ENCODE data around the gene NSUN2.

Gene NSUN2

DNA sequence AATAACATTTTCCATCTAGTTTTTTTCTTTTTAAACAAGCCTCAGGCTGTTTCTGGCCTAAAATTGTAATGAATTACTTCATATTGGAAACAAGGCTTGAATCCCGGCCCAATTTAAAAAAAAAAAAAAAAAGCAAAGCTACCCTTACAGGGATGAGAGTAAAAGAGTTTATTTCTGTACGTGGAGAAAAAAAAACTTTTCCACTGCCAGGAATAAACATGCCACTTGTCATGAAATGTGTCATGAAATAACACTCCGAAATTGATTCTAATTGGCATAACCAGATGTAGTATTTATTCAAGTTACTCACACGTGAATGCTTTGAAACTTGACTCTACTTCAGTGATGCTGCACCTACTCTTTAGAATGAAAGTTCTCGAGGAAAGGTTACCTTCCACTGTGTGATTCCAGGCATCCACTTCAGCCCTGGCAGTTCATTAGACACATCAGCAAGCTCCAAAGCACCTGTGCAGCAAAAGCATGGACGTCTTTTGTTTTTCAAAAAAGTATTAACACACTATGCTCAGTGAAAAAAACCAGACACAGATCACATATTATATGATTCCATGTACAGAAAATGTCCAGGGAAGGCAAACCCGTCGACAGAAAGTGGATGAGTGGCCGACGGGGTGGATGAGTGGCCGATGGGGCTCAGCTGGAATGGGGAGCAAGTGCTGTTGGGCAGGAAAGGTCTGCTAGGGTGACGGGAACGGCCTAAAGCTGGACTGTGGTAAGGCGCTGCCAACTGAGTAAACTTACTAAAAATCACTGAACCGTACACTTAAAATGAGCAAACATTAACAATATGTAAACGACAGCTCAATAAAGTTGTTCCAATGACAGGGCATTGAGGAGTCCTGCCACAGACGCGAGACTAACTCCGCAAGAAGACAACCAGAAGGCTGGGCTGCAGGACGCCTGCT, 21.2 kb downstream of the NSUN2 start:
- Histone ChIP-seq H3K9me3 (ENCODE audit: low read length) (no peaks in the 10 kb centered on the region), H3K4me3 (ENCODE audit: low read length) (no peak overlapping the region), H3K4me1 (ENCODE audit: insufficient read depth, low read length) (no peaks in the 10 kb centered on the region), H3K36me3 (ENCODE audit: insufficient read depth, low read length) (peaks cover 88% of the 10 kb centered on the region), H2AFZ (ENCODE audit: low read depth, low read length) (no peak overlapping the region), H3K27me3 (ENCODE audit: insufficient read depth, low read length) (no peaks in the 10 kb centered on the region)

DNA sequence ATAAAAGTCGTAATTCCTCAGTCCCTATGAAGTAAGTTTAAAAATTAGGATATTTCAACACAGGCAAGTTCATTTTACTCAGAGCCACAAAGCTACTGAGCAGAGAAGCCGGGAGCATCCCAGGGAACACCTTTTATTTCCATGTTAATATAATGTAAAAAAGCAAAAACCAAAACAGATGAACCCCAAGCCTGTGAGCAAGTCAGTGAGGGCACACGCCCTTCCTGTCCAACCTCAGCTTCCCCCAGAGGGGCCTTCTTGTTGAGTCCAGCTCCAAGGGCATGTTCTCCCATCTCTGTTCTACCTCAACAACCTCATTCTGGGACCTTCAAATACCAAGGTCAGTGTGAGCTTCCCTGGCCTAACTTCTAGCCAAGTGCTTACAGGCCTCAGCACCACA, 24.8 kb downstream of the NSUN2 start:
- Histone ChIP-seq H3K4me3 (ENCODE audit: low read length) (no peak overlapping the region), H3K4me1 (ENCODE audit: insufficient read depth, low read length) (no peaks in the 10 kb centered on the region), H3K9me3 (ENCODE audit: low read length) (no peaks in the 10 kb centered on the region), H3K27me3 (ENCODE audit: insufficient read depth, low read length) (no peaks in the 10 kb centered on the region), H2AFZ (ENCODE audit: low read depth, low read length) (no peak overlapping the region), H3K36me3 (ENCODE audit: insufficient read depth, low read length) (peaks cover 89% of the 10 kb centered on the region)

DNA sequence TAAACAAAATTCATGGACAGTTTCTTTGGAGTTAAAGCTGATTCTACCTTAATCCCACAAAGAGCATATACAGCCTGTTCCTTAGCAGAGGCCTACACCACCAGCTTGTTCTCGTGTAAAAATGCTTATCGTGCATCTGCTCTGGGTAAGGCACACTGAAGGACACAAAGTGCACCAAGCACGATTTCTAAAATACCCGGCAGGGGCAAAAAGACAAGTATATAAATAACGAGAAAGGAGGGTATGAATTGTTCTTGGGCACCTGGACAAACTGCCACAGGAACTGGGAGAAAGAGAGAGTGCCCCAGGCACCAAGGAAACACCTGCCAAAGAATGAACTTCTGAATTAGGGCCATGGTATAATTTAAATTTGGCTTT, 25.3 kb downstream of the NSUN2 start:
- Histone ChIP-seq H3K27me3 (ENCODE audit: insufficient read depth, low read length) (no peaks in the 10 kb centered on the region), H3K4me3 (ENCODE audit: low read length) (no peak overlapping the region), H3K9me3 (ENCODE audit: low read length) (no peaks in the 10 kb centered on the region), H2AFZ (ENCODE audit: low read depth, low read length) (no peak overlapping the region), H3K4me1 (ENCODE audit: insufficient read depth, low read length) (no peaks in the 10 kb centered on the region), H3K36me3 (ENCODE audit: insufficient read depth, low read length) (peaks cover 89% of the 10 kb centered on the region)

DNA sequence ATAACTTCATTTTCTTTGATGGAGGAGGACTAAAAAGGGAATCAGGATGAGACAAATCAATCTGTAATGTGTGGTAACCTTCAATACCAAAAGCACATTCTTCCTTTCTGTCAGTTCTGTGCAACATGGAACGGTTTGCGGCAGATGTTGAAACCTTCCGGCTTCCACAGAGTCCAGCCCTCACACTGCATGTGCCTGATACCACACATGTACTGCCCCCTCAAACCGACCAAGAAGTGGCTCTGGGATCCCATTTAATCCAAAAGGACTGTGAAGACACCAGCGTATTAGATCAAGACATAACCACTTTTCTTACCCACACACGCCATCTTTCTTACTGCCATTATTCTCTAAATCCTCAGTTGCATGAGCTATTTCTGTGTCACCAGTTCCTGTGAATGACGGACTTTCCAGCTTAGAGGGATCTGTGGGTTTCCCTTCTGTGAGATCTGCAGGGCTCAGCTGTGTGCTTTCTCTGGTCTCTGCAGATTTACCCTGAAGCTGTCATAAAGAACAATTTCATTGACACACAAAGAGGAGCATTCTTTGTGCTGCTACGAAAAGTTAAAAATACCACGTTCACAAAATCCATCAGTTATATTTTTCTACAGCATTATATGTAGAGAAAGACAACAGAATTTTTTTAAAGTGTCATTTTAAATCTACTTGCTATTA, 25.8 kb downstream of the NSUN2 start:
- Histone ChIP-seq H3K4me3 (ENCODE audit: low read length) (no peak overlapping the region), H3K4me1 (ENCODE audit: insufficient read depth, low read length) (no peaks in the 10 kb centered on the region), H3K9me3 (ENCODE audit: low read length) (no peaks in the 10 kb centered on the region), H3K27me3 (ENCODE audit: insufficient read depth, low read length) (no peaks in the 10 kb centered on the region), H2AFZ (ENCODE audit: low read depth, low read length) (no peak overlapping the region), H3K36me3 (ENCODE audit: insufficient read depth, low read length) (peaks cover 89% of the 10 kb centered on the region)

DNA sequence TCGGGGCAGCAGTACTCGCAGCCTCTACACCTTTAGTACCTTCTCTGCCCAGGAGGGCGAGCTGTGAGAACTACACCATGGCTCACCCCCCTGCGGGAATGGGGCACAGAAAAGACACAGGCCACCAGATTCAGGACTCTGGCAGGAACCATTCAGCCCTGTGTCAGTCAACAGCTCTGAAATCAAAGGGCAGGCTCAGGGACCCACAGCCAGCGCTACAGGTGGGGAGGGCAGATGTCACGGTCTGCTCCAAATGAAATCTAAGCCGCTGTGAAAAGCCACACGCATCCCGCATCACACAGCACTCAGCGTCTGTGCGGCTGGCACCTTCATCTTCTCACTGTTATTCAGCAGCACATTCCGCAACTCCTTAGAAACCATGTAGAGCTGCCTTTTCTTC, 27.9 kb downstream of the NSUN2 start:
- no peaks in the 10 kb centered on the region for H3K9me3 ChIP-seq (ENCODE audit: low read length)
- no peaks in the 10 kb centered on the region for H3K27me3 ChIP-seq (ENCODE audit: insufficient read depth, low read length)
- H3K36me3 ChIP-seq (ENCODE audit: insufficient read depth, low read length): peaks cover 91% of the 10 kb centered on the region

DNA sequence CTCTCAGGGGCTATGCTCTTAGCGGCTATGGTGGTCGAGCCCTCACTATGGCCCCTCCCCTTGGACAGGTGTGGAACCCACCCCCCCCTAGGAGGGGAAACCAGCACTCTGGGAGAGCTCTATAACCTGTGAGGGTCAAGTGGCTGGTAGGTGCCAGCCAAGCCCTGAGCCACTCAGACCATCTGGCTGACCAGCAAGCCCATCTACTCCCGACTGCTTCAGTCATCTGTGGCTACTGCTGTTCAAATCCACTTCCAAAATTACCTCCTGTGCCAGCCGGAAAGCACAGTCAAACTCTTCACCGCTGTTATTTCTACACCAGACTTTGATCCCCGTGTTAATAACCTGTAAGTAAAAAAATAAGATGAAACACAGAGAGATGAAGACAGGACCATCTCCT, 28.5 kb downstream of the NSUN2 start:
- Histone ChIP-seq H2AFZ (ENCODE audit: low read depth, low read length) (no peak overlapping the region), H3K27me3 (ENCODE audit: insufficient read depth, low read length) (no peaks in the 10 kb centered on the region), H3K9me3 (ENCODE audit: low read length) (no peaks in the 10 kb centered on the region), H3K4me1 (ENCODE audit: insufficient read depth, low read length) (no peaks in the 10 kb centered on the region), H3K4me3 (ENCODE audit: low read length) (no peak overlapping the region), H3K36me3 (ENCODE audit: insufficient read depth, low read length) (peaks cover 90% of the 10 kb centered on the region)

More for the DNA sequence above, 27.9 kb downstream of the NSUN2 start:
- Histone ChIP-seq H3K4me1 (ENCODE audit: insufficient read depth, low read length) (no peaks in the 10 kb centered on the region), H3K4me3 (ENCODE audit: low read length) (no peak overlapping the region), H2AFZ (ENCODE audit: low read depth, low read length) (no peak overlapping the region)

DNA sequence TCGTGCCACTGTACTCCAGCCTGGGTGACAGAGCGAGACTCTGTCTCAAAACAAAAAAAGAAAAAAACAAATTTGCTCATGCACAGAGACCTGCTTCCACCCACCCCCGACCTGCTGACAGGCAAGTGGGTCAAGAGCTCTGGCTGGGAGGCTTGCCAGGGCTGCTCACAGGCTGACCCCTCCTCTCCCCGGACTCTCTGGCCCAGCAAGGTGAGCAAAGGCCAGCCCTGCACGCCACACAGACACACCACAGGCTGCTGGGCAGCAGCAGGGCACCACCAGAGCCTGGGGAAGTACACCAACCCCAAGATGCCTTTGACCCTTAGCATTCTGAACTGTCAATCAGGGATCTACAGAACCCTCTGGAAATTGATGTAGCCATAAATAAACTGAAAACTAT, 29.2 kb downstream of the NSUN2 start:
- no peak overlapping the region for H2AFZ ChIP-seq (ENCODE audit: low read depth, low read length)
- no peaks in the 10 kb centered on the region for H3K27me3 ChIP-seq (ENCODE audit: insufficient read depth, low read length)
- no peak overlapping the region for H3K4me3 ChIP-seq (ENCODE audit: low read length)
- no peaks in the 10 kb centered on the region for H3K4me1 ChIP-seq (ENCODE audit: insufficient read depth, low read length)
- H3K9me3 ChIP-seq (ENCODE audit: low read length): no peaks in the 10 kb centered on the region
- peaks cover 87% of the 10 kb centered on the region for H3K36me3 ChIP-seq (ENCODE audit: insufficient read depth, low read length)

DNA sequence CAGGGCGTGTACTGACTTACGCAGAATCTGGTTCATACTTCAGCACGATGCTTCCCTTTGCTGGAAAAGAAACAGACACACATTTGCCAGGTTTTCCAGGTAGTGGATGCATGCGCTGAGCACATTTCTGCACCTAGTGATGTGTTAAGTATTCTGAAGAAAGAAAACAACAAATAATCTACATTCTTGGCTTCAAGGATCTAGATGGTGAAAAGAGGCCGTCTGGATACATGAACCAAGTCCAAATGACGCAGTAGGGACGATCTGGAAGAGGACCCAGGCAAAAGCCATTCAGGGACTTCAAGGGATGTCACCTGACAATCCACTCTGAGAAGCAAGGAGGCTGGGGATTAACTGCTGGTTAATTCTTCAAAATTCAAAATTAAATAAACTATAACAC, 30.4 kb downstream of the NSUN2 start:
- Histone ChIP-seq H3K4me1 (ENCODE audit: insufficient read depth, low read length) (no peaks in the 10 kb centered on the region), H2AFZ (ENCODE audit: low read depth, low read length) (no peak overlapping the region), H3K4me3 (ENCODE audit: low read length) (no peak overlapping the region), H3K9me3 (ENCODE audit: low read length) (no peaks in the 10 kb centered on the region), H3K27me3 (ENCODE audit: insufficient read depth, low read length) (no peaks in the 10 kb centered on the region), H3K36me3 (ENCODE audit: insufficient read depth, low read length) (peaks cover 87% of the 10 kb centered on the region)

DNA sequence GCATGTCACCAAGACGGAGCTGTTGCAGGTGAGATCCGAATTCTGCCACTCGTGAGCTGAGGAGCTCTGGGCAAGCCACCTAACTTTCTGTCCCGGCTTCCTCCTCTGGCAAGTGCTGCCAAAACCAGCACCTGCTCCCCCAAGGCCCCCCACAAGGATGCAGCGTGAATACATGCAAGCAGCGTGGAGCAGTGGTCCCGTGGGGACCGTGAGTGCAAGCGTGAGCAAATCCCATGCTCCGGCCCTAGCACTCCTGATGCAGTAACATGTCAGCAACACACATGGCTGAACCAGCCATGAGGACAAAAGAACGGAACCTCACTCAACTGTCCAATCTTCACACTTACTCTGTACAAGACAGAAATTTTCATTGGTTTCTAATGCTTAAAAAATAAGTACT, 31.0 kb downstream of the NSUN2 start:
- Histone ChIP-seq H3K27me3 (ENCODE audit: insufficient read depth, low read length) (no peaks in the 10 kb centered on the region), H3K4me1 (ENCODE audit: insufficient read depth, low read length) (no peaks in the 10 kb centered on the region), H3K36me3 (ENCODE audit: insufficient read depth, low read length) (peaks cover 87% of the 10 kb centered on the region), H2AFZ (ENCODE audit: low read depth, low read length) (no peak overlapping the region), H3K9me3 (ENCODE audit: low read length) (no peaks in the 10 kb centered on the region), H3K4me3 (ENCODE audit: low read length) (no peak overlapping the region)

DNA sequence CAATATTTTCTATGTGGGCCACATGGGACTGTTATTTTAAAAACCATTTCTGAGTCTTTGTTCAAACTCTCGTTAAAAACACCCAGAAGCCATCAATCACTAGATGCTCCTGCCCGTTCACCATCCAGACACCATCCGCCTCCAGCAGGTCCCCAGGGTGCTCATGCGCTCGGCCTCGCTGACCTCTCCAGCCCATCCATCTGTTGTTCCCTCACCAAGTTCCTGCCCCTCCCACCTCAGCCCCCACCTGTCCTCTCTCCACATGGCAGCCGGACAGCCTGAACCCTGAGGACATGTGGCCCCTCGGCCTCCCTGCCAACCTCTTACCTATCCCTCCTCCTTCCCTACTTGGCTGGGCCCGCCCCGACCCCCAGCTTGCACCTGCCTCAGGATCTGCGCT, 31.6 kb downstream of the NSUN2 start:
- no peaks in the 10 kb centered on the region for H3K9me3 ChIP-seq (ENCODE audit: low read length)
- peaks cover 87% of the 10 kb centered on the region for H3K36me3 ChIP-seq (ENCODE audit: insufficient read depth, low read length)
- no peak overlapping the region for H3K4me3 ChIP-seq (ENCODE audit: low read length)
- no peaks in the 10 kb centered on the region for H3K27me3 ChIP-seq (ENCODE audit: insufficient read depth, low read length)
- H3K4me1 ChIP-seq (ENCODE audit: insufficient read depth, low read length): no peaks in the 10 kb centered on the region
- no peak overlapping the region for H2AFZ ChIP-seq (ENCODE audit: low read depth, low read length)

DNA sequence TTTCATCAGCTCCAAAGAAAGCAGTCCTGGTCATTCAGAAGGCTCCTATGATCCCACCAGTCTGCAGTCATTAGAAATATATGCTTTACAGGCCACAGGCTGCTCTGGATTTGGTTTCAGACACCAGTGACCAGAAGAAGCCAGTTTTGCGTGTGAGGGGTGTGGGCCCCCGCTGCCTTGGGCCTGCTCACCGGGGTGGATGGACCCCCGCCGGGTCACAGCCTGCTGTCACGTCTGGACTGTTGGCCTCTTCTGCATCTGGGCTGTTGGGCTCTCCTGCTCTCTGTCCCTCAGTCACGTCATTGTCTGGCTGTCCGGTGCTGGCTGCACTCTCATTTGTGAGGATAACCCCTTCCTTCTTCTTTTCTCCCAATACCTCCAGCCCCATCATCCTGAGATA, 33.1 kb downstream of the NSUN2 start:
- Histone ChIP-seq H3K27me3 (ENCODE audit: insufficient read depth, low read length) (no peaks in the 10 kb centered on the region), H2AFZ (ENCODE audit: low read depth, low read length) (no peak overlapping the region), H3K4me1 (ENCODE audit: insufficient read depth, low read length) (no peaks in the 10 kb centered on the region), H3K36me3 (ENCODE audit: insufficient read depth, low read length) (peaks cover 79% of the 10 kb centered on the region), H3K9me3 (ENCODE audit: low read length) (no peaks in the 10 kb centered on the region), H3K4me3 (ENCODE audit: low read length) (no peak overlapping the region)

DNA sequence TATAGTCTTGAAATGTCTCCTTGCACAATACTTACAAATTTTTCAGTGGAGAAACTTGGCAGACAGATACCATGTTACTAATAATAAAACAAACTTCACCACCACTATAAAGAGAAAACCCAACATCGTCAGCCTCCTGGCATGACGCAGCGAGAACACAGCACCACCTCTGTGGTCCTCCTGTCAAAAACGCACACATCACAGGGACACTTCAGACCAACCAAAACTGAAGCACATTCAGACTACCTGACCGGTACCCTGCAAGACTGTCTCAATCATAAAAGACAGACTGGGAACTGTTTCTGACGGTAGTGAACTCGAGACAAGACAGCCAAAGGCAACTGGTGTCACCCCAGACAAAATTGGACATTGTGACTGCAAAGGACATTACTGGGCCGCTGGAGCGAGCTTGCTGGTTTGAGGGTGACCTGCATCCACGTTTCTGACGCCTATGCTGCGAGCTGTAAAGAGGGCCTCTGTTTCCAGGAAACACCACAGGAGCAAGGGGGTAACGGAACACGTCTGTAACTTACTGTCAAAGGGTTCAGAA, 34.4 kb downstream of the NSUN2 start:
- H3K27me3 ChIP-seq (ENCODE audit: insufficient read depth, low read length): no peaks in the 10 kb centered on the region
- H3K9me3 ChIP-seq (ENCODE audit: low read length): no peaks in the 10 kb centered on the region
- no peaks in the 10 kb centered on the region for H3K4me1 ChIP-seq (ENCODE audit: insufficient read depth, low read length)
- H3K4me3 ChIP-seq (ENCODE audit: low read length): no peak overlapping the region
- H2AFZ ChIP-seq (ENCODE audit: low read depth, low read length): no peak overlapping the region
- H3K36me3 ChIP-seq (ENCODE audit: insufficient read depth, low read length): peaks cover 67% of the 10 kb centered on the region

DNA sequence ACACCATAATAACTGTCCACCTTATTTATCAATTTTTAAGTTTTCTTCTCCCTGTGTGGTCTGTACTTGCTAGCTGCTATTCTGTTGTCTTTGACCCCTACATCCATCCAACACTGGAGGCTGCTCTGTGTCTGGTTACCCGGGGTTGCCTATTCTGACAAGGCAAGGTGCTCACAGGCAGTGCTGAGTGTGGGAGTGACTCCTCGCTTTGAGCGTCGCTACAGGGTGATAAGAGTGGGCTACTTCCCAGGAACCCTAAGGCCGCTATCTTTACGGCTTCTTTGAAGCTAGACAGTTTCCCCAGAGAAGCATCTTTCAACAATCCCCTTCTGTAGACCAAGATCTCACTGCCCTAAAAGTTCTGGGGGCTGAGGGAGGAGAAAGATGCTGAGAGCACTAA, 35.3 kb downstream of the NSUN2 start:
- Histone ChIP-seq H3K4me3 (ENCODE audit: low read length) (no peak overlapping the region), H3K36me3 (ENCODE audit: insufficient read depth, low read length) (peaks cover 60% of the 10 kb centered on the region), H3K27me3 (ENCODE audit: insufficient read depth, low read length) (no peaks in the 10 kb centered on the region)

More for the DNA sequence above, 35.3 kb downstream of the NSUN2 start:
- no peak overlapping the region for H2AFZ ChIP-seq (ENCODE audit: low read depth, low read length)
- no peaks in the 10 kb centered on the region for H3K9me3 ChIP-seq (ENCODE audit: low read length)
- no peaks in the 10 kb centered on the region for H3K4me1 ChIP-seq (ENCODE audit: insufficient read depth, low read length)
